ENCODE data around the gene KLK3. TPM values are rescaled to one million over a fixed set of nuclear protein-coding genes. Genes with fewer than 3 reads are reported as not detected.

KLK3 gene
- total and polyA plus RNA-seq, 2 of the 13 experiments (the other 11 are each of a cell fraction or from before 2014, with no cell fraction given): not detected

DNA sequence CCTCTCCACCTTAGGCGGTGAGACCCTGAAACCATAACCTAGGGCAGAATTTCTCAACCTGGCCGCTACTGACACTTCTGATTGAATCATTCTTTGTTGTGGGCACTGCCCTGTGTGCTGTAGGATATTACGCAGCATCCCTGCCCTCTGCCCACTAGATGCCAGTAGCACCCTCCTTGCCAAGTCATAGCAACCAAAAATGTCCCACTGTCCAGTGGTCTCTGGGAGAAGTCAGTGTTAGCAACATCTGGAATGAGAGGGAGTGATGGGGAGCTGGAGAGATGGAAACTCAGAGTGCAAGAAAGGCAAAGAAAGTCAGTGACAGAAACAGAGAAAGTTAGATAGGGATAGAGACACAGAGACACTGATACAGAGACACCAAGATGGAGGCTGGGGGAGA is 42.9 kb downstream of the KLK3 start:
- in situ Hi-C loops (cut with HindIII; ENCODE audit: extremely low pct_ligation_motif_present, low pct_unique_long_range_greater_than_20kb): no loop called here
- Histone ChIP-seq H3K9me3 (ENCODE audit: low read length) (no peaks in the 10 kb centered on the region), H3K79me2 (ENCODE audit: insufficient read depth, low read length) (no peaks in the 10 kb centered on the region), H3K27me3 (ENCODE audit: control insufficient read depth in 1 of 2, insufficient read depth in 2 of 2, low read length in 2 of 2) (no peaks in the 10 kb centered on the region; a peak in 1 of 5 replicates), H3K4me2 (ENCODE audit: low read depth, low read length) (no peak overlapping the region), H3K36me3 (replicated peaks in 1 of 2; ENCODE audit: control insufficient read depth in 1 of 2, insufficient read depth in 2 of 2, low read length in 2 of 2) (no peaks in the 10 kb centered on the region), H3K4me1 (ENCODE audit: insufficient read depth, low read length) (no peaks in the 10 kb centered on the region), H4K20me1 (ENCODE audit: insufficient read depth, low read length) (no peaks in the 10 kb centered on the region), H3K4me3 (replicated peaks in 1 of 3; ENCODE audit: insufficient read depth in 1 of 3, low read depth in 2 of 3, low read length in 3 of 3) (no peak overlapping the region), H3K27ac (ENCODE audit: extremely low read length, insufficient read depth, low read length) (no peak overlapping the region), H3K9ac (ENCODE audit: insufficient read depth, low read depth, low read length) (no peak overlapping the region), H2AFZ (ENCODE audit: low read length) (no peak overlapping the region)
- DNase-seq (ENCODE audit: low spot score): no peak
- no peak for FAIRE-seq
- 0% methylated on average over 3 of the region's 3 CpGs for WGBS (ENCODE audit: low lambda C conversion rate)
- intact Hi-C loops (cut with micrococcal nuclease; ENCODE audit: unreplicated experiment): no loop called here
- BruUV-seq (replicated peaks): no TSS peak
- CTCF ChIA-PET (ENCODE audit: low intra/inter-chr PET ratio, low total read pairs): no interaction called here
- no peak for ATAC-seq
- TF ChIP-seq HOXA9 (CRISPR knock-in tag; IDR thresholded peaks at IDR 0.05; ENCODE audit: borderline replicate concordance) (no peak), CHCHD3 (CRISPR knock-in tag; IDR thresholded peaks at IDR 0.05) (no peak)
- TF ChIP-seq, protein P1, sequence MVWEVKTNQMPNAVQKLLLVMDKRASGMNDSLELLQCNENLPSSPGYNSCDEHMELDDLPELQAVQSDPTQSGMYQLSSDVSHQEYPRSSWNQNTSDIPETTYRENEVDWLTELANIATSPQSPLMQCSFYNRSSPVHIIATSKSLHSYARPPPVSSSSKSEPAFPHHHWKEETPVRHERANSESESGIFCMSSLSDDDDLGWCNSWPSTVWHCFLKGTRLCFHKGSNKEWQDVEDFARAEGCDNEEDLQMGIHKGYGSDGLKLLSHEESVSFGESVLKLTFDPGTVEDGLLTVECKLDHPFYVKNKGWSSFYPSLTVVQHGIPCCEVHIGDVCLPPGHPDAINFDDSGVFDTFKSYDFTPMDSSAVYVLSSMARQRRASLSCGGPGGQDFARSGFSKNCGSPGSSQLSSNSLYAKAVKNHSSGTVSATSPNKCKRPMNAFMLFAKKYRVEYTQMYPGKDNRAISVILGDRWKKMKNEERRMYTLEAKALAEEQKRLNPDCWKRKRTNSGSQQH (CRISPR knock-in tag; IDR thresholded peaks at IDR 0.05; ENCODE audit: low read depth): no peak
- POLR2A ChIA-PET: no interaction called here

DNA sequence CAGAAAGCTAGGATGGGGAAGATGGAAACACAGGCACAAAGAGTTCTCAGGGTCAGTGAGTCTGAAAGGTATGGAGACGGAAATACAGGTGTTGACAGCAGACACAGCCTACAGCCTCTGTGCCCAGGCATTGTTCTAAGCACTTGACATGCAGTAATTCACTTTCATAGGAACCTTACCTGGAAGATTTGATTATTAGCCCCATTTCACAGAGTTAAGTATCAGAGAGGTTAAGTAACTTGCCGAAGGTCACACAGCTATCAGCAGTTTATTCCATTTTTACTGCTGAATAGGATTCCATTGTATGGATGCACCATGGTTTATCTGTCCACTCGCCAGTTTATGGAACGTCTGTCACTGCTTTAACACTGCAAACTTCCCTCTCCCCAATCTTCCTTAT is 43.3 kb downstream of the KLK3 start:
- DNase-seq (ENCODE audit: low spot score) (no peak), FAIRE-seq (no peak), ATAC-seq (no peak)
- no peak overlapping the region for H2AFZ ChIP-seq (ENCODE audit: low read length)
- H3K27ac ChIP-seq (ENCODE audit: extremely low read length, insufficient read depth, low read length): no peak overlapping the region
- no peaks in the 10 kb centered on the region for H3K4me1 ChIP-seq (ENCODE audit: insufficient read depth, low read length)
- H3K4me2 ChIP-seq (ENCODE audit: low read depth, low read length): no peak overlapping the region
- TF ChIP-seq MAFG (CRISPR knock-in tag; IDR thresholded peaks at IDR 0.05) (no peak), HNRNPL (IDR thresholded peaks at IDR 0.05; ENCODE audit: low read depth, low read length) (no peak), ZNF367 (CRISPR knock-in tag; IDR thresholded peaks at IDR 0.05; ENCODE audit: borderline replicate concordance) (no peak), BRD4 (CRISPR knock-in tag; IDR thresholded peaks at IDR 0.05) (no peak), ZNF768 (CRISPR knock-in tag; IDR thresholded peaks at IDR 0.05) (peak; percentile 26; the same call in 1 of the 2 replicates)
- H3K4me3 ChIP-seq (replicated peaks in 1 of 3; ENCODE audit: insufficient read depth in 1 of 3, low read depth in 2 of 3, low read length in 3 of 3): no peak overlapping the region
- H3K79me2 ChIP-seq (ENCODE audit: insufficient read depth, low read length): no peaks in the 10 kb centered on the region
- ChIA-PET CTCF (ENCODE audit: low intra/inter-chr PET ratio, low total read pairs) (no interaction called here), POLR2A (no interaction called here)
- H4K20me1 ChIP-seq (ENCODE audit: insufficient read depth, low read length): no peaks in the 10 kb centered on the region
- BruUV-seq (replicated peaks): no TSS peak
- H3K27me3 ChIP-seq (ENCODE audit: control insufficient read depth in 1 of 2, insufficient read depth in 2 of 2, low read length in 2 of 2): no peaks in the 10 kb centered on the region; a peak in 1 of 5 replicates
- in situ Hi-C loops (cut with HindIII; ENCODE audit: extremely low pct_ligation_motif_present, low pct_unique_long_range_greater_than_20kb): no loop called here
- H3K9ac ChIP-seq (ENCODE audit: insufficient read depth, low read depth, low read length): no peak overlapping the region
- 5% methylated on average over 4 of the region's 4 CpGs for WGBS (ENCODE audit: low lambda C conversion rate)
- no peaks in the 10 kb centered on the region for H3K9me3 ChIP-seq (ENCODE audit: low read length)
- intact Hi-C loops (cut with micrococcal nuclease; ENCODE audit: unreplicated experiment): no loop called here
- H3K36me3 ChIP-seq (replicated peaks in 1 of 2; ENCODE audit: control insufficient read depth in 1 of 2, insufficient read depth in 2 of 2, low read length in 2 of 2): no peaks in the 10 kb centered on the region

Measured in HepG2 (cell line).